GM19455 (cell line): ENCODE data around the gene SPAG9.

ENCODE experiments used
- ATAC-seq: cut with Tn5 transposase; IDR thresholded peaks from one replicate; pipeline ENCODE4 v1.9.1; 2021; ENCODE audit not compliant: unreplicated experiment

SPAG9 gene

GRCh38 chr17:50955667-50956120 lies 165.0 kb downstream of the SPAG9 start:
- no peak for ATAC-seq

GRCh38 chr17:50955160-50955559 lies 165.5 kb downstream of the SPAG9 start:
- no peak for ATAC-seq

- no peak for ATAC-seq
Measured at GRCh38 chr17:50954641-50955121, 166.0 kb downstream of the SPAG9 start.

- no peak for ATAC-seq
Measured at GRCh38 chr17:50953831-50954601, 166.7 kb downstream of the SPAG9 start.

- ATAC-seq = no peak
Measured at GRCh38 chr17:50953518-50953830, 167.2 kb downstream of the SPAG9 start.

- ATAC-seq = no peak
Measured at GRCh38 chr17:50952889-50953288, 167.8 kb downstream of the SPAG9 start.

- ATAC-seq = no peak
Measured at GRCh38 chr17:50952013-50952412, 168.7 kb downstream of the SPAG9 start.

- ATAC-seq = no peak
Measured at GRCh38 chr17:50949989-50950877, 170.4 kb downstream of the SPAG9 start.

- no peak for ATAC-seq
Measured at GRCh38 chr17:50949128-50949988, 171.3 kb downstream of the SPAG9 start.

GRCh38 chr17:50948711-50949110 lies 172.0 kb downstream of the SPAG9 start:
- no peak for ATAC-seq

- no peak for ATAC-seq
Measured at GRCh38 chr17:50947782-50948543, 172.7 kb downstream of the SPAG9 start.

- ATAC-seq = no peak
Measured at GRCh38 chr17:50946891-50947781, 173.5 kb downstream of the SPAG9 start.

GRCh38 chr17:50946223-50946890 lies 174.3 kb downstream of the SPAG9 start:
- ATAC-seq = no peak

GRCh38 chr17:50945779-50946222 lies 174.9 kb downstream of the SPAG9 start:
- ATAC-seq = no peak

GRCh38 chr17:50944902-50945720 lies 175.6 kb downstream of the SPAG9 start:
- no peak for ATAC-seq

GRCh38 chr17:50944054-50944901 lies 176.4 kb downstream of the SPAG9 start:
- ATAC-seq = no peak

GRCh38 chr17:50943575-50943933 lies 177.1 kb downstream of the SPAG9 start:
- ATAC-seq = no peak
